KMS-11 (cell line): Measurements from ENCODE around the gene MSI2.

ENCODE experiments used
- H2AFZ ChIP-seq: fragments of 200-600 bp; sonication (generic); 2 replicates; pipeline ENCODE4 v1.6.1; 2016; ENCODE audit warnings: antibody characterized with exemption, mixed run types, low read depth
- H3K27ac ChIP-seq: fragments of 200-600 bp; sonication (generic); 2 replicates; pipeline ENCODE4 v1.6.1; 2016; ENCODE audit warnings: mild to moderate bottlenecking, mixed run types
- H3K27me3 ChIP-seq: fragments of 200-600 bp; sonication (generic); 2 replicates; pipeline ENCODE4 v1.6.1; 2017; ENCODE audit warnings: mild to moderate bottlenecking, low read depth, mixed run types, moderate library complexity; ENCODE audit not compliant: insufficient read depth
- H3K36me3 ChIP-seq: fragments of 200-600 bp; sonication (generic); 2 replicates; pipeline ENCODE4 v1.6.1; 2017; ENCODE audit warnings: mild to moderate bottlenecking, mixed run types; ENCODE audit not compliant: insufficient read depth
- H3K4me1 ChIP-seq: fragments of 200-600 bp; sonication (generic); 2 replicates; pipeline ENCODE4 v1.6.1; 2016; ENCODE audit warnings: mild to moderate bottlenecking, low read depth, mixed run types; ENCODE audit not compliant: poor library complexity, severe bottlenecking
- H3K4me2 ChIP-seq: fragments of 200-600 bp; sonication (generic); 2 replicates; pipeline ENCODE4 v1.7.0; 2016; ENCODE audit warnings: mild to moderate bottlenecking, mixed run types
- H3K4me3 ChIP-seq: fragments of 200-600 bp; sonication (generic); IDR thresholded peaks from 2 replicates; pipeline ENCODE4 v1.6.1; 2017; ENCODE audit warnings: low read depth, low read length, mixed read lengths; ENCODE audit not compliant: insufficient read depth
- H3K79me2 ChIP-seq: fragments of 200-600 bp; sonication (generic); 2 replicates; pipeline ENCODE4 v1.6.1; 2016; ENCODE audit warnings: low read depth, mixed run types; ENCODE audit not compliant: insufficient read depth
- H3K9ac ChIP-seq: fragments of 200-600 bp; sonication (generic); 2 replicates; pipeline ENCODE4 v1.6.1; 2016; ENCODE audit warnings: mild to moderate bottlenecking, mixed run types
- H4K20me1 ChIP-seq: fragments of 200-600 bp; sonication (generic); 2 replicates; pipeline ENCODE4 v1.6.1; 2016; ENCODE audit warnings: mild to moderate bottlenecking, mixed run types; ENCODE audit not compliant: insufficient read depth
- TF ChIP-seq, protein P1 (sequence below): fragments of 200-600 bp; sonication (generic); conservative IDR thresholded peaks from 2 replicates; pipeline ENCODE4 v1.6.1; 2017; ENCODE audit warnings: low read depth, mild to moderate bottlenecking, antibody characterized with exemption, low read length, moderate library complexity, mixed read lengths

The MSI2 gene

DNA sequence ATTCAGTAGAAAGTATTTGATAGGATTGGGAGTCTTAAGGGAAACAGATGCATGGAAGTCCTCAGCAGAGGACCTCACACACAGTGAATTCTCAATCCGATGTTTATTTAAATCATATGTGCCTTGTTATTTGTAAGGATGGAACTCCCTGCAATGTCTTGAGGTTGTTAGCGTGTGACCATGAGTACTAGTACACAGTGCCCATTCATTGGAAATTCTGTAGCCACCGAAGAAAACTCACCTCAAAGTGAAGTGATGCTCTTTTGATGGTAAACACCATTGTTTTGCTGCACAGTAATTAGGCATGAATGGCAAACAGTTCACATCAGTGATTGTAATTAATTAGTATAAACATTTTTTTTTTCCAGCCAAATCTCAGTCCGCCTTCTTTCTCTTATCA is 173.6 kb downstream of the MSI2 start:
- Histone ChIP-seq H2AFZ (no peak overlapping the region), H4K20me1 (no peaks in the 10 kb centered on the region), H3K79me2 (peaks cover 82% of the 10 kb centered on the region), H3K4me3 (no peak overlapping the region), H3K4me2 (no peak overlapping the region), H3K27me3 (no peaks in the 10 kb centered on the region), H3K4me1 (peaks cover 55% of the 10 kb centered on the region), H3K36me3 (no peaks in the 10 kb centered on the region), H3K27ac (no peak overlapping the region), H3K9ac (no peak overlapping the region)
- TF ChIP-seq, protein P1, sequence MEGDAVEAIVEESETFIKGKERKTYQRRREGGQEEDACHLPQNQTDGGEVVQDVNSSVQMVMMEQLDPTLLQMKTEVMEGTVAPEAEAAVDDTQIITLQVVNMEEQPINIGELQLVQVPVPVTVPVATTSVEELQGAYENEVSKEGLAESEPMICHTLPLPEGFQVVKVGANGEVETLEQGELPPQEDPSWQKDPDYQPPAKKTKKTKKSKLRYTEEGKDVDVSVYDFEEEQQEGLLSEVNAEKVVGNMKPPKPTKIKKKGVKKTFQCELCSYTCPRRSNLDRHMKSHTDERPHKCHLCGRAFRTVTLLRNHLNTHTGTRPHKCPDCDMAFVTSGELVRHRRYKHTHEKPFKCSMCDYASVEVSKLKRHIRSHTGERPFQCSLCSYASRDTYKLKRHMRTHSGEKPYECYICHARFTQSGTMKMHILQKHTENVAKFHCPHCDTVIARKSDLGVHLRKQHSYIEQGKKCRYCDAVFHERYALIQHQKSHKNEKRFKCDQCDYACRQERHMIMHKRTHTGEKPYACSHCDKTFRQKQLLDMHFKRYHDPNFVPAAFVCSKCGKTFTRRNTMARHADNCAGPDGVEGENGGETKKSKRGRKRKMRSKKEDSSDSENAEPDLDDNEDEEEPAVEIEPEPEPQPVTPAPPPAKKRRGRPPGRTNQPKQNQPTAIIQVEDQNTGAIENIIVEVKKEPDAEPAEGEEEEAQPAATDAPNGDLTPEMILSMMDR: no peak

DNA sequence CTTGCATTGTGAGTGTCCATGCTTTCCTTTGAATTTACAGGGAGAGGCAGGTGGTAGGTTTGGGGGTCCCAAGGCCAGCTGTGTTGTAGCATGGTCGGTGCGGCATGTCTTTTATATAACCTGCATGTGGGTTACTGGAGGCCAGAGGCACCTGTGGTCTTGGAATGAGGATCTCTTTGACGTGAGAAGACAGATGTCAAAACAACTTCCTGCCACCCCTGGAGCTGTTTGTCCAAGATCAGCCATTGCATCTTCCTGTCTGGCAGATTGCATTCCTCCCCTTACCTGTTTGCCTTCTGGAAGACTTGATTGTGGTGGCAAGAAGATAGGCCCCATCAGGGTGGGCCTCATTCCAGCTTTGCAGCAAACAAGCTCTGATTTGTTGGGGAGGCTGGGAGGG is 175.1 kb downstream of the MSI2 start:
- H3K27ac ChIP-seq: no peak overlapping the region
- H3K9ac ChIP-seq: no peak overlapping the region
- peaks cover 43% of the 10 kb centered on the region for H3K4me1 ChIP-seq
- no peak overlapping the region for H3K4me2 ChIP-seq
- H3K4me3 ChIP-seq: no peak overlapping the region
- TF ChIP-seq, protein P1: no peak
- peaks cover 83% of the 10 kb centered on the region for H3K79me2 ChIP-seq
- no peak overlapping the region for H2AFZ ChIP-seq
- H3K36me3 ChIP-seq: no peaks in the 10 kb centered on the region
- H3K27me3 ChIP-seq: no peaks in the 10 kb centered on the region
- H4K20me1 ChIP-seq: no peaks in the 10 kb centered on the region

- Histone ChIP-seq H3K9ac (no peak overlapping the region), H3K27ac (no peak overlapping the region), H3K36me3 (no peaks in the 10 kb centered on the region), H3K4me3 (no peak overlapping the region), H3K79me2 (peaks cover 75% of the 10 kb centered on the region), H3K27me3 (no peaks in the 10 kb centered on the region), H3K4me1 (peaks cover 32% of the 10 kb centered on the region), H3K4me2 (no peak overlapping the region), H4K20me1 (no peaks in the 10 kb centered on the region), H2AFZ (no peak overlapping the region)
- TF ChIP-seq, protein P1: no peak
Observed at GRCh38 chr17:57432507-57433277, 176.4 kb downstream of the MSI2 start.

- no peak overlapping the region for H3K27ac ChIP-seq
Observed at GRCh38 chr17:57433452-57433851, 177.1 kb downstream of the MSI2 start.

More at GRCh38 chr17:57433452-57433851, 177.1 kb downstream of the MSI2 start:
- no peaks in the 10 kb centered on the region for H3K27me3 ChIP-seq
- no peak overlapping the region for H3K4me2 ChIP-seq
- TF ChIP-seq, protein P1: no peak
- peaks cover 74% of the 10 kb centered on the region for H3K79me2 ChIP-seq
- H4K20me1 ChIP-seq: no peaks in the 10 kb centered on the region
- no peak overlapping the region for H3K4me3 ChIP-seq
- H3K9ac ChIP-seq: no peak overlapping the region
- no peak overlapping the region for H2AFZ ChIP-seq
- H3K36me3 ChIP-seq: no peaks in the 10 kb centered on the region
- H3K4me1 ChIP-seq: peaks cover 32% of the 10 kb centered on the region
